Stimulated activated CD4-positive, alpha-beta T cell treated with anti-CD3 and anti-CD28 coated beads, Interleukin-12 subunit alpha, Interleukin-12 subunit beta, amount 100 ng/mL, for 24 hours (primary cell): Measurements from ENCODE around the gene SSH2.
"Not testable (repeated sequence)": the region's sequence is repeated elsewhere in the genome, so short reads cannot be mapped to it uniquely, and the experiment has no call there.

Experiments used
- DNase-seq, 2 experiments: peaks; one replicate each; pipeline ENCODE4 v3.0.0-alpha.2; 2020; ENCODE audit warnings: low read depth in 2 of 2

The SSH2 gene

DNA sequence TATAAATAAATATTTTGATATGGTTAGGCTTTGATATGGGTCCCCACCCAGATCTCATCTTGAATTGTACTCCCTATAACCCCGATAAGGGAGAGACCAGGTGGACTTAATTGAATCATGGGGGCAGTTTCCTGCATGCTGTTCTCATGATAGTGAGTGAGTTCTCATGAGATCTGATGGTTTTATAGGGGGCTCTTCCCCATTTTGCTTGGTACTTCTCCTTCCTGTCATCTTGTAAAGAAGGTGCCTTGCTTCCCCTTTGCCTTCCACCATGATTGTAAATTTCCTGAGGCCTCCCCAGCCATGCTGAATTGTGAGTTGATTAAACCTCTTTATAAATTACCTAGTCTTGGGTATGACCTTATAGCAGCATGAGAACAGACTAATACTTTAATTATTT, 55.7 kb downstream of the SSH2 start:
- not testable (repeated sequence) for DNase-seq

DNA sequence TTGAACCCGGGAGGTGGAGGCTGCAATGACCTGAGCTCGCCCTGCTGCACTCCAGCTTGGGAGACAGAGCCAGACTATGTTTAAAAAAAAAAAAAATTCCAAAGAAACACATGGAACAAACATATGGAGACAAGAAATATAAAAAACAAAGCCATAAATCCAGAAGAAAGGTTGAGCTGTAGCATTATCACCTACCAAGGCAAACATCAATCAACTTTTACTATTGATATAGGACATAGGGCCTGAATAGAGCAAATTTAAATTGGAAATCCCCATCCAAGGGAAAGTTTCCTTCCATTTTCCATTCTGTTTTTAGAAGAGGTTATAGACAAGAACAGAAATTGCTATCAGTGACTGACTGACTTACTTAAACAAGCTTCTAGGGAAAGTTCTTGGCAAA, 56.6 kb downstream of the SSH2 start:
- DNase-seq, result no peak

DNA sequence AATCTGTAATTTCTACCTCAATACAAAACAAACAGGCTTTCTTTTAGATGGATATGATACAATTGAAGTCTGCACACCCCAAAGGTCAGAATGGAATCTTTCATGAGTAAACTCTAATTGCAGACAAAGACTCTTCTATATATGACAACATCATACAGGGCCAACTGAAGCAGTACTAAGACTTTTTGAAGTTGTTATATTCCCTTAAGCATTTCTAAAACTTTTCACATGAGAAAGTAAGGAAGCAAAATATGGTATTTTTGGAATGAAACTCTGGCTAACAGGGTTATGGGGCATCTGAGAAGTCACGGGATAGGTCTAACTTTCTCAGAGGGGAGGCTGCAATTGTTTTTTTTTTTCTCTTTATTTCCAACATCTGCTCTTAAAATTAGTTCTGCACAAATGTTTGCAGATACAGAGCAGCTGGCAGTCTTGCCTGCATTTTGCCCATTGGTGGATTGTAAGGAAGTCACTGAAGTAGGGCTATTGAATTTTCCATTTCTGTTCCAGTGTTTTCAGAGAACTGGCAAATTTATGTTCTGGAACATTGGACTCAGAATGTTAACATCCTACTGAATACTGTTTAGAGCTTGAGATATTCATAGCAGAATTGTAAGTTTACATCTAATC, 59.1 kb downstream of the SSH2 start:
- DNase-seq, result no peak

DNA sequence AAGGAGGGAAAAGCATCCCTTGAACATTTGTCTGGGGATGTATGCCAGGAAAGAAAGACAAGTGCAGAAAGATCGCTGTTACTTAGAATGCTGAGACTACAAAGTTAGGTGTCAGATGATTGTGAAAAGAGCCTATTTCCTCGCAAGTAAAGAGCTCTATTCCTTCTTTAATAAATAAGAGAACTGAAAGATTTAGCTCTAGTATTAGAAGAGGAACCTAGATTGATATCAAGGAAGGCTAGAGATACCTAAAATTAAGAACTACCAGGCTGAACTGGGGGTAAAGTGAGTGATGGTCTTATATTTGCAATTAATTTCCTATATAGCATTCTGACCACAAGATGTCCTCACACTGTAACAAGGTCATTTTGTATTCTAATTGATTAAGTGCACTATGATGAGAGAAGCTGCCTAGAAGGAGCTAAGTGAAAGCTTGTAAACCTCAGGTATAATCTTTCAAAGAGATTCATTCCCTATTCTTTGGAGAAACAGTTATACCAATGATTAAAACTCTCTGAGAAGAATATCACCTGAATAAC, 62.3 kb downstream of the SSH2 start:
- no peak for DNase-seq

DNA sequence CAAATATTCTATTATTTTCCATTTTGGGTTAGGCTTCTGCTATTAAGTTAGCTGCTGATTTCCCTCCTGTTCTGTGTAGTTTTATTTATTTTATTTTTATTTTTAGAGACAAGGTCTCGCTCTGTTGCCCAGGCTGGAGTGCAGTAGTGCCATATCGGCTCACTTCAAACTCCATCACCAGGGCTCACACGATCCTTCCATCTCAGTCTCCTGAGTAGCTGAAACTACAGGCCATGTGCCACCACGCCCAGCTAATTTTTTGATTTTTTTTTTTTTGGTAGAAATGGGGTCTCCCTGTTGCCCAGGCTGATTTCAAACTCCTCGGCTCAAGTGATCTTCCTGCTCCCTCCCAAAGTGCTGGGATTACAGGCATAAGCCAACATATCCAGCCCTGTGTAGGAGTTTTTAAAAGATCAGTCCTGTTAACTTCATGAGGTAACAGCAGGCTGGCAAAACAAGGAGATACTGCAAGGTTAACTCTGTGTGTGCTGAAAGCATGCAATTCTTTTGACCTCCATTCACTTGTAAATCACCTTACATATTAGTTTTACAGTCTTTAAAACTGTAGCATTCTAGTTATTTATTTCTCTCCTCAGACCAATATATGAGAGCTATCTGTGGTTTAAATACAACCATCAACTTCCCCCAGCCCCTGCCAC, 63.2 kb downstream of the SSH2 start:
- DNase-seq, result no peak

DNA sequence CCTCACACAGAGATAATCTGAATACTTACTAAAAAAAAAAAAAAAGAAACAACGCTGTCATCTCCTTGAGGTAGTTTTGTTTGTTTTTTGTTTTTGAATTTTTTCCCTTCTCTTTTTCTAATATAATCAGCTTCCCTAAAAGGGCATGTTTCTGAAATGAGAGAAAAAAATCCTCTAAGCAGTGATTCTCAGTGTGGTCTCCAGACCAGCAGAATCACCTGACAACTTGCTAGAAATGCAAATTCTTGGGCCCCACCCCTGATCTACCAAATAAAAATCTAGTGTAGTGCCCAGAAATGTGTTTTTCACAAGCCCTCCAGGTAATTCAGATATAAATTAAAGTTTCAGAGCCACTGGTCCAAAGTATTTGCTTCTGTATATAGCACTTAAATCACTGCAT, 65.4 kb downstream of the SSH2 start:
- no peak for DNase-seq

DNA sequence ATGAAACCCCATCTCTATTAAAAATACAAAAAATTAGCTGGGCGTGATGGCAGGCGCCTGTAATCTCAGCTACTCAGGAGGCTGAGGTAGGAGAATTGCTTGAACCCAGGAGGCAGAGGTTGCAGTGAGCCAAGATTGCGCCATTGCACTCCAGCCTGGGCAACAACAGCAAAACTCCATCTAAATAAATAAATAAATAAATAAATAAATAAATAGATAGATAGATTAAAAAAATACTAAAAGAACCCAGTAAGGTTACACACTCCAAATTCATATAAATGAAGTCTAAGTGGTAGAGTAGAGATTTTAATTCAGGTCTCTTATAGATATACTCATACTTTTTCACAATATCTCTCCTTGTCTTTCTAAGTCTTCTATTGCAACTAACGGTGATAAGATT, 65.9 kb downstream of the SSH2 start:
- DNase-seq, result not testable (repeated sequence)

DNA sequence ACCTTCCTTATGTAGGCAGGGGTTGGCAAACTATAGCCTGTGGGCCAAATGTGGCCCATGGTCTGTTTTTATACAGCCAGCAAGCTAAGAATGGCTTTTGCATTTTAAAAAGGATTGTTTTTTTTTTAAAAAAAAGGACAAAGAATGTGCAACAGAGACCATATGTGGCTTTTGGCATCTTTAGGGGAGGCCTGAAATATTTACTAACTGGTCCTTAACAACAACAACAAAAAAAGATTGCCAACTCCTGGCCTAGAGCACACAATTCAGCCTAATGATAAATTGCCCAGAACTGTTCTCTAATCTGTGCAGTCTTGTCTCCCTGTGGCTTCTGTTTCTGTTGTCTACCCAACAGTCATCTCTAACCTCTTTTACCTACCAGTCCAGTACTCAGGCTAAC, 67.1 kb downstream of the SSH2 start:
- DNase-seq, result no peak

DNA sequence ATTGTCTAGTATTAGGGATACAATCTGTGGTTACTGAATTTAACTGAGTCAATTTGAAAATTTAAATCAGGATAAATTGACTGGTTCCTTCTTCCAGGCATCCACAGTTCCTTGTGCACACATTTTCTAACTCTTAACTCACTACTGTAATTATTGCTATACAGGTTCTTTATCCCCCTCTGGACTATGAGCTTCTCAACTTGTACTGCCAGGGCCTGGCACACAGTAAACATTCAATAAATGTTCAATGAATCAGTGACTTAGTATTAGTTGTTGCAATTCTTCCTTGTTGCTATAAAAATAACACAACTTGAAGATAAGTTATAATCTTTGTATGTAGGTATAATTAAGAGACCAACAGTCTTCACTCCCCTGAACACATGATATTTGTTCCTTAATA, 67.9 kb downstream of the SSH2 start:
- no peak for DNase-seq

DNA sequence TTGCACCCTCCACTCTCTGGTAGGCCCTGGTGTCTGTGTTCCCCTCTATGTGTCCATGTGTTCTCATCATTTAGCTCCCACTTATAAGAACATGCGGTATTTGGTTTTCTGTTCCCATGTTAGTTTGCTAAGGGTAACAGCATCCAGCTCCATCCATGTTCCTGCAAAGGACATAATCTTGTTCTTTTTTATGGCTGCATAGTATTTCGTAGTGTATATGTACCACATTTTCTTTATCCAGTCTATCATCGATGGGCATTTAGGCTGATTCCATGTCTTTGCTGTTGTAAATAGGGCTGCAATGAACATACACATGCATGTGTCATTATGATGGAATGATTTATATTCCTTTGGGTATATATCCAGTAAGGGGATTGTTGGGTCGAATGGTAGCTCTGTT, 70.6 kb downstream of the SSH2 start:
- DNase-seq, result not testable (repeated sequence)

DNA sequence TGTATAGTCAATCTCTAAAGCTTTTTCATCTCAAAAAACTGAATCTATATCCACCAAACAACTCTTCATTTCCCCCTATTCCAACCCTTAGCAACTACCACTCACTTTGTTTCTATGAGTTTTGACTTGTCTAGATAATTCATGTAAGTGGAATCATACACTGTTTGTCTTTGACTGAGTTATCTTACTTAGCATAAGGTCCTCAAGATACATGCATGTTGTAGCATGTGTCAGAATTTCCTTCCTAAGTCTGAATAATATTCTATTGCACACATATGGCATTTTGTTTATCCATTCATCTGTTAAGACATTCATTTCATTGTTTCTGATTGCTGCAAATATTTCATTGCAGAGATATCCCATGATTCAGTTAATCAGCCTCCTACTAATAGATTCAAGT, 72.2 kb downstream of the SSH2 start:
- DNase-seq, result no peak

DNA sequence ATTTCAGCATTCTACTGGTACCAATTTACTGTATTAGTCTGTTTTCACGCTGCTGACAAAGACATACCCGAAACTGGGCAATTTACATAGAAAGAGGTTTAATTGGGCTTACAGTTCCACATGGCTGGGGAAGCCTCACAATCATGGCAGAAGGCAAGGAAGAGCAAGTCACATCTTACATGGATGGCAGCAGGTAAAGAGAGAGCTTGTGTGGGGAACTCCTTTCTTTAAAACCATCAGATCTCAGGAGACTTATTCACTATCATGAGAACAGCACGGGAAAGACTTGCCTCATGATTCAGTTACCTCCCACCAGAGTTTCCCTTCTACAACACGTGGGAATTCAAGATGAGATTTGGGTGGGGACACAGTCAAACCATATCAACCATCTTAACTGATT, 72.9 kb downstream of the SSH2 start:
- not testable (repeated sequence) for DNase-seq

DNA sequence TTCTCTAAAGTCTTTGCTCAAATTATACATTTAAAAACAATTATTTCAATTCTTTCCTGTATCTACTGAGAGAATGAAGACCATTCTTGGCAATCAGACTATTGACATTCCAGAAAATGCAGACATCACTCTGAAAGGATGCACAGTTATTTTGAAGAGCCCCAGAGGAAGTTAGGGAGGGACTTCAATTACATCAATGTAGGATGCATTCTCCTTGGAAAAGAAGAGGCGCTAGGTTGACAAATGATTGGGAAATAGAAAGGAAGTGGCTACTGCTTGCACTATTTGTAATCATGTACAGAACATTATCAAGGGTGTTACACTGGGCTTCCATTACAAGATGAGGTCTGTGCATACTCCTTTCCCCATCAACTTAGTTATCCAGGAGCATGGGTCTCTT, 74.3 kb downstream of the SSH2 start:
- no peak for DNase-seq

DNA sequence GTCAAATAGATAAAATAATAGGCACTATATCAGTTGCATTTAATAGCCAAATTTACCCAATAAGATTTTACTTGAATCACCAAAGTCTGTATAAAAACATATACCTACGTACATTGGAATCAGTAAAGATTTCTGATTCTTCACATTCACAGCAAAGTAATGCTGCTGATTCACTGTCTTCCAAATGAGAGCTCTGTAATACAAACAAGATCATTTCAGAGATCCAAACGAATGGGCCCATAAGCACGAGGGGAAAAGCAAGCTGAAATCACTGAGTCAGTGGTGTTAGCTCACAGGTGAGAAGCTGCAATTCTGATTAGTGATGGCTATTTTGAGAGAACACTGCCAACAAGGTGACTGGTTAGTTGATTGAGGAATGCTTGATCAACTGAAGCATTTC, 81.3 kb downstream of the SSH2 start:
- no peak for DNase-seq

DNA sequence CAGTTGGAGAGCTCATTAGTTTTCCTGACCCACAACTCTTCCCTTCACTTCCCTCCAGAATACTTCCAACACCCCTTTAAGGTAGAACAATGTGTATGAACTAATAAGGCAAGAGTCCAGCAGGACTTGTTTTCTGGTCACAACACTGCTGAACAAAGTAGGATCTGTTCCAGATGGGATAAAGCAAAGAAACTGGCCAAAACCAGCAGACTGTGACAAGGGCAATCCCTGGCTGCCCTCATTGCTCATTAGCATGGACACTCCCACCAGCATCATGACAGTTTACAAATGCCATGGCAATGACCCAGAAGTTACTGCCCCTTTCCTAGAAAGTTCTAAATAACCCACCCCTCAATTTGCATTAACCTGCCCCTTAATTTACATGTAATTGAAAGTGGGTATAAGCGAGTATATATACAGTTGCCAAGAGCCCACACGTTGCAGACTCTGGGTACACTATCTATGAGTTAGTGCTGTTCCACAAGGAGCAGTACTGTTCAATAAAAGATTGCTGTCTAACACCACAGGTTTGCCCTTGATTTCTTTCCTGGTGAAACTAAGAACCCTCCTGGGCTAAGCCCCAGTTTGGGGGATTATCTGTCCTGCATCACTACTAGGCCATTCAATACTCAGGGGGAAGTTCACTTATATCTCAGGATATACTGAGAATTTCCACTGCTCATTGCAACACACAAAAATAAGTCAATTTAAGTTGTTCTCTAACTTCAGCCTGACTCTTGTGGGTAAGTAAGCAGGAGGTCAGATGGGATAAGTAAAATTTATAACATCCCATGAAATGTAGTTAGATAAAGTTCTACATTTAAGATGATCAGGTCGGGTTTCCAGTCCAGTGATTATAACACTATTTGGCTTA, 82.3 kb downstream of the SSH2 start:
- DNase-seq, result no peak

DNA sequence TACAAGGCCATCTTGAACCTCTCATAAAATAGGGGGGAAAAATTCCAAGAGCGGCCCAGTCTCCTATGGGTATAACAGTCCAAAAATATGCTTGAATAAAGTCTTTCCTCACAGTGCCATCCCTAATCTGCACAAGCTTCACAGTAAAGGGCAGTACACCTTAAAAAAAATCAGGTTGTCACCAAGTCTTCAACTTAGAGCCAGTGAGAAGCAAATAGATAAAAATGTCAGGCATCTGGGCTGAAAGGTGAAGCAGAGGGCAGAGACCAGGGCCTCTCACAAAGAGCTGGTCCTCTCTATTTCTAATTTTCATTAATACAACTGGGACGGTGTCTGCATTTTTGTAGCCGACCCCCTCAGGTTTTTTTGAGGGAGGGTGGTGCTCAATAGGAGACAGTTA, 82.9 kb downstream of the SSH2 start:
- DNase-seq, result no peak

DNA sequence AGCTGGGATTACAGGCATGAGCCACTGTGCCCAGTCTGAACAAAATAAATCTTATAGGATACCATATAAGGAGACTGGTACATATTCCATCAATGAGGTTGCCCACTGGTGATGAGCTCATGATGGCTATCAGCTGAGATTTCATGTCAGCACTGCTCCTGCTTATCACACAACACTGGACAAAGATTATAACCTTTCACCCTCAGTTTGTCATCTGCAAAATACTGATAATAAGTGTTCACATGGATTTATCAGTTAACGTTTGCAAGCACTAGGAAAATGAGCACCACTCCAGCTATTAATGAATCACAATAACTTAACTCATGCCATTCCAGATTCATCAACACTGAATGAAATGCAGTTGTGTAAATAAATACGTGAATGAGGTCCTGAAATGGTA, 83.7 kb downstream of the SSH2 start:
- DNase-seq, result no peak

DNA sequence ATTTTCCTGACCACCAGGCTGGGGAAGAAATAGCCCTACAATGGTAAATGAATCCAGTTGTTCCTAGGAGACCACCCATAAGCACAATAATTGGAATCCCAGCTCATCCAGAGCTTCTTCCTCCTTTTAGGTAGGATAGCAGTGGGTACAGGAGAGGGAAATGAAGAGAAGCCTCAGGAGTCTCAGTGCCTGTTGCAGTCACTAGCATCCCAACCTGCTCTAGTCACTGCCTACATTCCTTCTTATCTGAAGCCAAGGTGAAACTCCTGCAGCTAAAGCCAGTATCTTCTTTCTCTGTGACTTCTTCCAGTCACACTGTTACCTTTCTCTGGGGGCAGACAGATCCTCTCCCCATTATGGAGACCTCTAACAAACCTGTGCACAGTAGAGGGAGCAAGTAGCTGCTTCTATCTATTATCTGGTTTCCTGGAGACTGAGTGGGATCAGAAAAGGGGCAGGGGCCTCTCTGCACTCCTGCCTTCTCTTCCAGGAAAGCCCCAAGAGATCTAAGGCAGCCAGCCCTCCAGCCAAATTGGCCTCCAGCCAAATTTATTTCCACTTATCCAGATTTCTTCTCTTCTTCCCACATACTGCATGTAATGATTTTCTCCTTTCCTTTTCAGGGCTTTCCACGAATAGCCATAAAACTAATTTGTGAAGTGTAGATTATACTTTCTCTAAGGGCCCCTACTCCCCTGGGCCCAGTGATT, 85.5 kb downstream of the SSH2 start:
- DNase-seq, result no peak

DNA sequence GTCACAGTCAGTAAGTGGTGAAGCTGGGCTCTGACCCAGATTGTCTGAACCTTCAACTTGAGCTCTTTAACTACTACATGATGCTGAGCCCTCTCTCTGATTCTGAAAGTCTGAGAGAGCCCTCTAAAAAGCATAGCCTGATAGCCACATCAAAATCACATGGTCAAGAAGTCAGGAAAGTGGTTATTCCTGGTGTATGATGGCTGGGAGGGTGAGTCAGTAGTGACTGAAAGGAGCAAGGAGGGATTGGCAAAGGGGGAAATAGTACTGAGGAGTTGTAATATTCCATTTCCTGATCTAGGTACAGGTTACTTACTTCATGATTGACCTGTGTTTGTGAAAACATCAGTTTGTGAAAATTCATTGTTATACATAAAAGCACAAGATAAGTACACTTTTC, 89.1 kb downstream of the SSH2 start:
- no peak for DNase-seq

DNA sequence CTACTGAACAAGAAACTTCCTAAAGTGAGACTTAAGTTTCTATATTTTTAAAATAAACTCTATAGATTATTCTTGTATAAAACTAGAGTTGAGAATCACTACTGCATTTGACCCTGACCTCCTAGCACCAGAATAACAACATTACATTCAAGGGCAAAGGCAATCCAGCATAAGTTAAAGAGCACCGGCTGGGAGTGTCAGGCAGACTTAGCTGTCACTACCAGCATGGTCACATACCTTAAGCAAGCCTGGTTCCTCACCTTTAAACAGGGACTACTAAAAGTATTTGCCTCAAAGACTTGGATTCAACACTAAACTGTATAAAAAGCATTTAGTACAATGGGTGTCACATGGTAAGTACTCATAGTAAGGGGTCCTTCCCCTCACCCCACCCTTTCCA, 90.4 kb downstream of the SSH2 start:
- no peak for DNase-seq

DNA sequence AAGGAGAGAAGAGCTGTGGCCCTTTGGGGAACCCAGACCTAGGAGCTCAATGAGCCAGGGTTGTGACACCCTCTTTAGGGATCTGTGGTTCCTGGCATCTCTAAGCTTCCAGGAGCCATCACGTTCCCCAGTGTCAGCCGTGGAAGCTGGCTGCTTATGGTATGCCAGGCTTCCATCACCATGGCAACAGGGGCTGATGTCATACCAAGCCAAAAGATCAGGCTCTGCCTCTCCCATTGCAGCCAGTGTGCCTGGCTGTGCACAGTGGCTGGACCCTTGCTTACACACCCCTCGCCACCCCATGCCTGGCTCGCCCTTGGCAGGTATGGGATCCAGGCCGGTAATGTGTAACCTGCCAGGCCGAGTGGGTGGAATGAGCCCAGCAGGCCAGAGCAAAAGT, 91.1 kb downstream of the SSH2 start:
- no peak for DNase-seq

DNA sequence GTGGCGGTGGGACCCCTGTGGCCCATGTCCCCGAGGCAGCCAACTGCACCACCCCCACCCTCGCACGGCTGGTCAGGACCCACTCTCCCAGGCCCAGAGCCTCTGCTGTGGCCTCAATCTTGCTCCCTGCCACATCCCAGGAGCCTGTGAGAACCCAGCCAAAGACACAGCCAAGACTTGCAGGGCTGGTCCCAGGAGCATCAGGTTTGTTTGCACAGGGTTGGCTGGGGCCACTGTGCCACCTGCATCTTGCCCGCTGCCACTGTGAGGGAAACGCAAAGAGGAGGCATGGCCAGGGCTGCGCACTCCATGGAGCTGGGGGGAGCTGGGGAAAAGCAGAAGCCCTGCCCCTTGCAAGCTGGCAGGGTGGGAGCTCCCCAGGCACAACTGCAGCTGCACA, 92.5 kb downstream of the SSH2 start:
- no peak for DNase-seq
